HepG2 (cell line): ENCODE data around the gene RBBP8NL. TPM values are rescaled to one million over a fixed set of nuclear protein-coding genes. Genes with fewer than 3 reads are reported as not detected.

Experiments used
- BCL6 ChIP-seq: IDR thresholded peaks from 2 replicates; pipeline ENCODE4 v1.6.1; 2016; ENCODE audit warnings: missing genetic modification reagents, missing compliant biosample characterization
- CAMTA2 ChIP-seq: sonication (generic); formaldehyde crosslinking; IDR thresholded peaks from 2 replicates; pipeline ENCODE4 v1.4.0; 2020; ENCODE audit warnings: mild to moderate bottlenecking, missing genetic modification reagents, borderline replicate concordance
- CBFB ChIP-seq: sonication (generic); formaldehyde crosslinking; IDR thresholded peaks from 2 replicates; pipeline ENCODE4 v1.4.0; 2020; ENCODE audit warnings: missing genetic modification reagents
- FOXP4 ChIP-seq: sonication (generic); formaldehyde crosslinking; IDR thresholded peaks from 2 replicates; pipeline ENCODE4 v1.4.0; 2020; ENCODE audit warnings: missing genetic modification reagents
- GATA4 ChIP-seq: sonication (generic); IDR thresholded peaks from 2 replicates; pipeline ENCODE4 v1.6.1; 2016; ENCODE audit warnings: antibody characterized with exemption, low read depth, borderline replicate concordance
- IKZF5 ChIP-seq: IDR thresholded peaks from 2 replicates; pipeline ENCODE4 v1.6.1; 2018; ENCODE audit warnings: missing genetic modification reagents, mild to moderate bottlenecking, missing compliant biosample characterization
- MXD3 ChIP-seq: IDR thresholded peaks from 2 replicates; pipeline ENCODE4 v1.6.1; 2016; ENCODE audit warnings: mild to moderate bottlenecking, missing biosample characterization, missing genetic modification reagents
- NCOA1 ChIP-seq: sonication (generic); formaldehyde crosslinking; IDR thresholded peaks from 2 replicates; pipeline ENCODE4 v1.9.0; 2021; ENCODE audit warnings: missing genetic modification reagents
- PHF8 ChIP-seq: sonication (generic); formaldehyde crosslinking; IDR thresholded peaks from 2 replicates; pipeline ENCODE4 v1.5.0; 2020; ENCODE audit warnings: missing genetic modification reagents
- SIX1 ChIP-seq: sonication (generic); formaldehyde crosslinking; IDR thresholded peaks from 2 replicates; pipeline ENCODE4 v1.4.0; 2020; ENCODE audit warnings: missing genetic modification reagents, borderline replicate concordance
- SMAD9 ChIP-seq: sonication (generic); formaldehyde crosslinking; IDR thresholded peaks from 2 replicates; pipeline ENCODE4 v1.5.1; 2020; ENCODE audit warnings: mild to moderate bottlenecking, missing genetic modification reagents
- ZBTB7B ChIP-seq: sonication (generic); formaldehyde crosslinking; IDR thresholded peaks from 2 replicates; pipeline ENCODE4 v1.4.0; 2020; ENCODE audit warnings: missing genetic modification reagents
- ZNF256 ChIP-seq: sonication (generic); formaldehyde crosslinking; conservative IDR thresholded peaks from 2 replicates; pipeline ENCODE4 v1.4.0; 2020; ENCODE audit warnings: missing genetic modification reagents
- ZNF430 ChIP-seq: sonication (generic); formaldehyde crosslinking; IDR thresholded peaks from 2 replicates; pipeline ENCODE4 v1.9.0; 2021; ENCODE audit warnings: mild to moderate bottlenecking, missing genetic modification reagents
- ZNF589 ChIP-seq: sonication (generic); formaldehyde crosslinking; conservative IDR thresholded peaks from 2 replicates; pipeline ENCODE4 v1.8.0; 2022; ENCODE audit warnings: mild to moderate bottlenecking, moderate library complexity, missing genetic modification reagents
- polyA plus RNA-seq, 8 experiments: library from polyadenylated mRNA; depleted of rRNA in 3 of 8; stranded (reverse) in 7 of 8; unstranded in 1 of 8; fragments of >200 nt; fragmentation: Illumina TruSeq in 4 of 8; extraction: Trizol in 4 of 8; gene quantifications; 2 replicates each; pipeline versions ENCODE4 v1.2.1 to v1.2.3, GENCODE V29; 2011 to 2016; ENCODE audit warnings: low read depth in 4 of 8, missing spikeins in 1 of 8, mixed read lengths in 1 of 8; ENCODE audit not compliant: insufficient read depth in 1 of 8
- total RNA-seq, 5 experiments: library from RNA; depleted of rRNA; stranded (reverse); fragments of >200 nt; fragmentation: Illumina TruSeq; extraction: Trizol; gene quantifications; 2 replicates each; pipeline ENCODE4 v1.2.3, GENCODE V29; 2016; ENCODE audit warnings: low read depth in 1 of 5
- TF ChIP-seq, protein P1 (sequence below): sonication (generic); formaldehyde crosslinking; IDR thresholded peaks from 2 replicates; pipeline ENCODE4 v1.8.1; 2023; ENCODE audit warnings: missing genetic modification reagents, inconsistent platforms, borderline replicate concordance
- TF ChIP-seq, protein P2 (sequence below): sonication (generic); formaldehyde crosslinking; IDR thresholded peaks from 2 replicates; pipeline ENCODE4 v1.4.0; 2020; ENCODE audit warnings: missing genetic modification reagents
- TF ChIP-seq, protein P3 (sequence below): sonication (generic); formaldehyde crosslinking; IDR thresholded peaks from 2 replicates; pipeline ENCODE4 v1.4.0; 2020; ENCODE audit warnings: missing genetic modification reagents
- TF ChIP-seq, protein P4 (sequence below): sonication (generic); formaldehyde crosslinking; IDR thresholded peaks from 2 replicates; pipeline ENCODE4 v1.9.0; 2021; ENCODE audit warnings: missing genetic modification reagents, mild to moderate bottlenecking, borderline replicate concordance

RBBP8NL gene
- total and polyA plus RNA-seq, 2 of the 13 experiments (the other 11 are each of a cell fraction or from before 2014, with no cell fraction given): 0.69 to 0.86 TPM

DNA sequence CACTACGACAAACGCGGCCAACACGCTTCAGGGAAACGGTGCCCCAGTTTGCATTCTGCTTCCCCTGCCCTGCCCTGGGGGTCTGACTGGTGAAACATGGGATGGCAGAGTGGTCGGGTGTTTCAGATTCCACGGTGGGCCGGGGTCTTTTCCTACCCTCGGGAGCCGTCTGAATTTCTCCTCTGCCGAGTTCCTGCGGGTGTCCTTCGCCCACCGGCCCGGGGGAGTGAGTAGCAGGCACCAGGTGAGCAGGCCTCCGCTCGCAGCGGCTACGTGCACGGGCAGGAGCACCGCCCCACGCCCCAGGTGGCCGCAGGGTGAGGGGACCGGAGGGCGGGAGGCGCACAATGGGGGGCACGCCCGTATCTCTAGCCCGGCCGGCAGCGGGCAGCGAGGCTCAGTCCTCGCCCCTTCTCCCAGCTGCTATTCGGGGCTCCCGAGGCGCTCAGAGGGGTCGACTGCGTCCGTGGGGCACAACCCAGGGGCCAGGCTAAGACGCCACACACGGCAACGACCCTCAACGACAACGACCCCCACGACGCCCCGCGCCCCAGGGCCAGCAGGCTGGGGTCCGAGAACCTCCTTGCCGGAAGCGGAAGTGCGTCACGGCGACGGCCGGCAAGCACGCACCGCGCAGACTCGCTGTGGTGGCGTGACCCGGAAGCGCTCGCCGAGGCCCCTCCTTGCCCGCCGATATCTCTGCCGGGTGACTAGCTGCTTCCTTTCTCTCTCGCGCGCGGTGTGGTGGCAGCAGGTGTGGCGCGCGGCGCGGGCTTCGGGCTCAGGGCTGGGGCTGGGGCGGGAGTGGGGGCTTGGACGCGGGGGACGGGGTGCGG lies 40.7 kb downstream of the RBBP8NL start, which contains the start of gene RPS21 (continued):
- TF ChIP-seq FOXP4 (CRISPR knock-in tag) (peak; percentile 58; the same call in 1 of the 2 replicates), SIX1 (CRISPR knock-in tag) (no peak), SMAD9 (CRISPR knock-in tag) (no peak), NCOA1 (no peak), ZNF589 (CRISPR knock-in tag) (peak; percentile 72), ZBTB7B (peak; percentile 98), CBFB (0 out of 2 replicates have a peak, but pooled peaks have one; percentile 73), IKZF5 (CRISPR knock-in tag) (peak; percentile 93), ZNF430 (CRISPR knock-in tag) (peak; percentile 97), CAMTA2 (CRISPR knock-in tag) (peak; percentile 89; the same call in 1 of the 2 replicates), ZNF256 (0 out of 2 replicates have a peak, but pooled peaks have one; percentile 33), GATA4 (peak; percentile 59; the same call in 1 of the 2 replicates), BCL6 (CRISPR knock-in tag) (peak; percentile 54; the same call in 1 of the 2 replicates), MXD3 (CRISPR knock-in tag) (peak; percentile 95), PHF8 (peak; percentile 96)
- TF ChIP-seq, protein P1, sequence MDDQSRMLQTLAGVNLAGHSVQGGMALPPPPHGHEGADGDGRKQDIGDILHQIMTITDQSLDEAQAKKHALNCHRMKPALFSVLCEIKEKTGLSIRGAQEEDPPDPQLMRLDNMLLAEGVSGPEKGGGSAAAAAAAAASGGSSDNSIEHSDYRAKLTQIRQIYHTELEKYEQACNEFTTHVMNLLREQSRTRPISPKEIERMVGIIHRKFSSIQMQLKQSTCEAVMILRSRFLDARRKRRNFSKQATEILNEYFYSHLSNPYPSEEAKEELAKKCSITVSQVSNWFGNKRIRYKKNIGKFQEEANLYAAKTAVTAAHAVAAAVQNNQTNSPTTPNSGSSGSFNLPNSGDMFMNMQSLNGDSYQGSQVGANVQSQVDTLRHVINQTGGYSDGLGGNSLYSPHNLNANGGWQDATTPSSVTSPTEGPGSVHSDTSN: no peak
- TF ChIP-seq, protein P2, sequence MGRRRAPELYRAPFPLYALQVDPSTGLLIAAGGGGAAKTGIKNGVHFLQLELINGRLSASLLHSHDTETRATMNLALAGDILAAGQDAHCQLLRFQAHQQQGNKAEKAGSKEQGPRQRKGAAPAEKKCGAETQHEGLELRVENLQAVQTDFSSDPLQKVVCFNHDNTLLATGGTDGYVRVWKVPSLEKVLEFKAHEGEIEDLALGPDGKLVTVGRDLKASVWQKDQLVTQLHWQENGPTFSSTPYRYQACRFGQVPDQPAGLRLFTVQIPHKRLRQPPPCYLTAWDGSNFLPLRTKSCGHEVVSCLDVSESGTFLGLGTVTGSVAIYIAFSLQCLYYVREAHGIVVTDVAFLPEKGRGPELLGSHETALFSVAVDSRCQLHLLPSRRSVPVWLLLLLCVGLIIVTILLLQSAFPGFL (CRISPR knock-in tag): no peak
- TF ChIP-seq, protein P3, sequence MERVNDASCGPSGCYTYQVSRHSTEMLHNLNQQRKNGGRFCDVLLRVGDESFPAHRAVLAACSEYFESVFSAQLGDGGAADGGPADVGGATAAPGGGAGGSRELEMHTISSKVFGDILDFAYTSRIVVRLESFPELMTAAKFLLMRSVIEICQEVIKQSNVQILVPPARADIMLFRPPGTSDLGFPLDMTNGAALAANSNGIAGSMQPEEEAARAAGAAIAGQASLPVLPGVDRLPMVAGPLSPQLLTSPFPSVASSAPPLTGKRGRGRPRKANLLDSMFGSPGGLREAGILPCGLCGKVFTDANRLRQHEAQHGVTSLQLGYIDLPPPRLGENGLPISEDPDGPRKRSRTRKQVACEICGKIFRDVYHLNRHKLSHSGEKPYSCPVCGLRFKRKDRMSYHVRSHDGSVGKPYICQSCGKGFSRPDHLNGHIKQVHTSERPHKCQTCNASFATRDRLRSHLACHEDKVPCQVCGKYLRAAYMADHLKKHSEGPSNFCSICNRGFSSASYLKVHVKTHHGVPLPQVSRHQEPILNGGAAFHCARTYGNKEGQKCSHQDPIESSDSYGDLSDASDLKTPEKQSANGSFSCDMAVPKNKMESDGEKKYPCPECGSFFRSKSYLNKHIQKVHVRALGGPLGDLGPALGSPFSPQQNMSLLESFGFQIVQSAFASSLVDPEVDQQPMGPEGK: peak; percentile 69; the same call in 1 of the 2 replicates
- TF ChIP-seq, protein P4, sequence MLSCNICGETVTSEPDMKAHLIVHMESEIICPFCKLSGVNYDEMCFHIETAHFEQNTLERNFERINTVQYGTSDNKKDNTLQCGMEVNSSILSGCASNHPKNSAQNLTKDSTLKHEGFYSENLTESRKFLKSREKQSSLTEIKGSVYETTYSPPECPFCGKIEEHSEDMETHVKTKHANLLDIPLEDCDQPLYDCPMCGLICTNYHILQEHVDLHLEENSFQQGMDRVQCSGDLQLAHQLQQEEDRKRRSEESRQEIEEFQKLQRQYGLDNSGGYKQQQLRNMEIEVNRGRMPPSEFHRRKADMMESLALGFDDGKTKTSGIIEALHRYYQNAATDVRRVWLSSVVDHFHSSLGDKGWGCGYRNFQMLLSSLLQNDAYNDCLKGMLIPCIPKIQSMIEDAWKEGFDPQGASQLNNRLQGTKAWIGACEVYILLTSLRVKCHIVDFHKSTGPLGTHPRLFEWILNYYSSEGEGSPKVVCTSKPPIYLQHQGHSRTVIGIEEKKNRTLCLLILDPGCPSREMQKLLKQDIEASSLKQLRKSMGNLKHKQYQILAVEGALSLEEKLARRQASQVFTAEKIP (CRISPR knock-in tag): no peak
